Thyroid gland (tissue), 4 donors: Measurements from ENCODE around the gene ANAPC16.

Experiments used
- CTCF ChIP-seq, 6 experiments: fragments of 200-600 bp in 3 of 6; fragments of 450-650 bp in 3 of 6; sonication (generic) in 3 of 6; IDR thresholded peaks; one replicate each; pipeline ENCODE4 v1.5.1; 2016 to 2019; ENCODE audit warnings: antibody characterized with exemption in 6 of 6, mild to moderate bottlenecking in 2 of 6, inconsistent platforms in 1 of 6, moderate library complexity in 1 of 6
- POLR2A ChIP-seq, 2 donors: fragments of 450-650 bp; IDR thresholded peaks; one replicate each; pipeline ENCODE4 v1.6.1; 2017; ENCODE audit warnings: antibody characterized with exemption in 2 of 2, mild to moderate bottlenecking in 2 of 2, moderate library complexity in 1 of 2

GRCh38 chr10:72220637-72221036 lies 4.8 kb downstream of the ANAPC16 start:
- TF ChIP-seq CTCF (IDR thresholded peaks at IDR 0.05) (no peak), POLR2A (IDR thresholded peaks at IDR 0.05) (no peak)
